Adrenal gland (tissue), 5 donors: Measurements from ENCODE around the gene THADA.

Experiments
- CTCF ChIP-seq, 6 experiments: fragments of 450-650 bp in 4 of 6; fragments of 200-600 bp in 2 of 6; sonication (generic) in 1 of 6; IDR thresholded peaks; 1 replicate in 5 of 6; 2 replicates in 1 of 6; pipeline versions ENCODE4 v1.5.1 to v1.8.0; 2016 to 2021; ENCODE audit warnings: antibody characterized with exemption in 6 of 6, mild to moderate bottlenecking in 2 of 6, moderate library complexity in 1 of 6
- POLR2A ChIP-seq, 2 donors: fragments of 450-650 bp; IDR thresholded peaks; one replicate each; pipeline ENCODE4 v1.6.1; 2017; ENCODE audit warnings: antibody characterized with exemption in 2 of 2, mild to moderate bottlenecking in 2 of 2, moderate library complexity in 1 of 2
- donor health status: DM: no; HTN: no; CAD: no.

- TF ChIP-seq CTCF (IDR thresholded peaks at IDR 0.05) (no peak), POLR2A (IDR thresholded peaks at IDR 0.05) (no peak)
Observed at GRCh38 chr2:43209204-43209717, 386.6 kb downstream of the THADA start.
